ENCODE results near the gene NUDT19.
A peak's percentile ranks its signal among the peaks of the same experiment; 100 is the strongest.
"Not testable (repeated sequence)": the region's sequence is repeated elsewhere in the genome, so short reads cannot be mapped to it uniquely, and the experiment has no call there.

NUDT19 gene

GRCh38 chr19:32675720-32676185, 15.9 kb upstream of the NUDT19 start, which contains the start of gene RGS9BP:
TSS of gene RGS9BP (plus strand) at chr19:32675848. CDS start at chr19:32676264, 416 bp downstream.
- peak; percentile 88 for DNase-seq

- DNase-seq: peak; percentile 75
Observed at GRCh38 chr19:32676186-32676894, 15.3 kb upstream of the NUDT19 start.

- no peak for DNase-seq
Observed at GRCh38 chr19:32676895-32677359, 14.7 kb upstream of the NUDT19 start.

DNA sequence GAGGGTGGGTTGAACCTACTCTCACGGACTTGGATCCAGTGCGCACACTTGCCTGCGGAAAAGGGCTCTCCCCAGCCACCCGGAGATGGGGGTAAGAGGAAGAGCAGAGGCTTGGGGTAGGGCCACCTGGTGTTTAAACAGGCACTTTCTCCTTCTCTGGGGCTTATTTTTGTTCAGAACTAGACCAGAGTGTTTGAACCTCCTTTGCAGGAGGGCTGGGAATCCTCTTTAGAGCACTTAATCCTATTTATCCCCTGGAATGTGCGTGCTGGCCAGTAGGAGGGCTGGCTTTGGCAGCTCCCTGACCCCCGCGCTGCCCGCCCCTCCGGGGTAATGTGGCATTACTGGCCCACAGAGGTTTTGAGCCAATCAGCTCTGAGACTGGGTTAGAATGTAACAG, 14.0 kb upstream of the NUDT19 start:
- DNase-seq: no peak

- no peak for DNase-seq
Observed at GRCh38 chr19:32680986-32681385, 10.6 kb upstream of the NUDT19 start.

GRCh38 chr19:32682317-32682716, 9.3 kb upstream of the NUDT19 start:
- no peak for DNase-seq

DNA sequence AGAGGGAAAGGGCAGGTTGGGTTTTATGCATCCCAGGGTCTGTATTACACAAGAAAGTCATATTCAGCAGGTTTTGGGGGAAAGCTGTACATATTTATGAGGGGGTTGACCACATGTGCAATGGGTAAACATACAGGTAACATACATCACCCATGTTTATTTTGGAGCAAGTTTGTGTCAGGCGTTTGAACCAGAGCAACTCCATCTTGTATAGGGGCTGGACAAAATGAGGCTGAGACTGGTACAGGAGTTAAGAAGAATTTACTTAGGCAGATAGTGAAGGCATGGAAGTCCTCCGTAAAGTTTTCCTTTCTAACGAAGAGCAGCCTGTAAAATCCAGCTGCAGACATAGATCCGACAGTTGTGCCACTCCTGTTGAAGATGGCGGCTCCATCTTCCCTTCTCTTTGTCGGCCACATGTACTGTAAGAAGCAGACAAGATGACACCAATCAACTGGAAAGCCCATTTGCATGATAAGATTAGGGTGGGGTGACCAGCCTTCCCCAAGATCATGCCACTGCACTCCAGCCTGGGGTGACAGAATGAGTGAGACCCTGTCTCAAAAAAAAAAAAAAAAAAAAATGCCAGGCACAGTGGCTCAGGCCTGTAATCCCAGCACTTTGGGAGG, 4.7 kb upstream of the NUDT19 start:
- no peak for DNase-seq

GRCh38 chr19:32687681-32688080, 3.9 kb upstream of the NUDT19 start:
- no peak for DNase-seq

DNA sequence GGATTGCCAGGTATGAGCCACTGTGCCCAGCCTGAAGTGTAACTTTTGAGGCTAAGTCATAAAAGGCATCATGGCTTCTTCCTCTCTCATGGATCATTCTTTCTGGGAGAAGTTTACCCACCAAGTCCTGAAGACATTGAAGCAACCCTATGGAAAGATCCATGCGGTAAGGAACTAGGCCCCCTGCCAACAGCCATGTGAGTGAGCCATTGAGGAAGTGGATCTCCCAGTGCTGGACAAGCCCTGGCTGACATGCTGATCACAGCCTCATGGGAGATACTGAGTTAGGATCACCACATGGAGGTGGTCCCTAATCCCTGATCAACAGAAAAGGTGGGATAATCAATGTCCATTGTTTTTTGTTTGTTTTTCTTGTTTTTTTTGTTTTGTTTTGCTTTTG, 3.3 kb upstream of the NUDT19 start:
- DNase-seq: no peak

DNA sequence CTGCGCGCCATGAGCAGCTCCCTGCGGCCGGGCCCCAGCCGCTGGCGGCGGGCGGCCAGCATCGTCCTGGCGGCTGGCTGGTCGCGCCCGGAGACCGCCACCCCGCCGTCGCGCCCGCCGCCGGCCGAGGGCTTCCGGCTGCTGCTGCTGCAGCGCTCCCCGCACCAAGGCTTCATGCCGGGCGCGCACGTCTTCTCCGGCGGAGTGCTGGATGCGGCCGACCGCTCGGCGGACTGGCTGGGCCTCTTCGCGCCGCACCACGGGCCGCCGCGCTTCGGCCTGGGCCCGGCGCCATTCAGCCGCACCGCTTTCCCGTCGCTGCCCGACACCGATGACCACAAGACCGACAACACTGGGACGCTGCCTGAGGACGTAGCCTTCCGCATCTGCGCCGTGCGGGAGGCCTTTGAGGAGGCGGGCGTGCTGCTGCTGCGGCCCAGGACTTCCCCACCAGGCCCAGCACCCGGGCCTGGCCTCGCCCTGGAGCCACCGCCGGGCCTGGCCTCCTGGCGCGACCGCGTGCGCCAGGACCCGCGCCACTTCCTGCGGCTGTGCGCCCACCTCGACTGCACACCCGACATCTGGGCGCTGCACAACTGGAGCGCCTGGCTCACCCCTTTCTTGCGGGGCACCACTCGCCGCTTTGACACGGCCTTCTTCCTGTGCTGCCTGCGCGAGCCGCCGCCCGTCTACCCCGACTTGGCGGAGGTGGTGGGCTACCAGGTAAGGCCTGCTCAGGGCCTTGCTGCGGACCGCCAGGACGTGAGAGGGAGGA, 518 bp downstream of the NUDT19 start:
- peak; percentile 77 for DNase-seq

DNA sequence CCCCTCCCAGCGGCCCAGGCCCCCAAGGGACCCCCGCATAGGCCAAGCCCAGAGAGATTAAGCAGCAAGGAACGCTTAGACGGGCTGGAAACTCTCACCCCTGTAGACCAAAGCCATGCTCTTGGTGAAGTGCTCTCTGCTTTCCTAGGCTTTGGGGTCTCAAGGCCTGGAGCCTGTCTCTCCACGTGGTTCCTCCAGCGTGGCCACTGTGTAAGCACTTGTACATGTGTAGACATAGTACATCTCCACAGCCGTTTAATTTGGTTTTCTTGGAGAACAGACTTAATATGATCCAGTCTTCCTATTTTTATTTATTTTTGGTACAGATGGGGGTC, 1.1 kb downstream of the NUDT19 start:
- DNase-seq: peak; percentile 39

GRCh38 chr19:32693151-32694108, 1.8 kb downstream of the NUDT19 start:
- DNase-seq: peak; percentile 43

GRCh38 chr19:32694316-32694715, 2.7 kb downstream of the NUDT19 start:
- DNase-seq: peak; percentile 41

DNA sequence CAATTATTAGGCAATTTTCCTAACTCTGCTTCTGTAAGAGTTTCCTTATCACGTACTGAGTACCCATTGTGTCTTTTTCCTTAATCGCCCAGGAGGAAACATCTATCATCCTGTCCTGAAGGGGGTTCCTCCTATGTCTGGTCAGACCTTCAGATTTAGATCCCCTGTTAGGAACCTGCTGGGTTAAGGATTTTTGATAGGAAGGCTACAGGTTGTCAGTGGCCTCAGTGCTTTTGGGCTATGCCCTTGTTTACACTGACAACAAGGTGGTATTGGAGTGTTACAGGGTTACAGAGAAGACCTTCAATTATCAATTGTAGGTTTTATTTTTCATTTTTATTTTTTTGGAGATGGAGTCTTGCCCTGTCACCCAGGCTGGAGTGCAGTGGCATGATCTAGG, 3.2 kb downstream of the NUDT19 start:
- not testable (repeated sequence) for DNase-seq

DNA sequence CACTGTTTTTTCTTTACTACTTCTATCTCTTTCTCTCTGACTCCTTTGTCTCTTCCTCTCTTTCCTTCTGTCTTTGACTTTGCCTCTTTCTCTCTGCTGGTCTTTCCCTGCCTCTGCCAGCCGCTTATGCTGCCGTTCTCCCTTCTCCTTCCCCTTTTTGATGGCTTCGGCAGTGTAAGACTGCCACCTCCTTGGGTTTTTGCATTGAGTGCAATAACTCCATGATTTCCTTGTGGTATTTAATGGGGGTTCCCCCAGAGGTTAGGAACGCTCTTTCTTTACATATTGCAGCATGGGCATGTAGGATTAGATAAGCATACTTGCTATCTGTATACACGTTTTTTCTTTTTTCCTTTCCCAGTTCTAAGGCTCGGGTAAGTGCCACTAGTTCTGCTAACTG, 3.9 kb downstream of the NUDT19 start:
- not testable (repeated sequence) for DNase-seq

GRCh38 chr19:32696771-32697170, 5.2 kb downstream of the NUDT19 start:
- DNase-seq: not testable (repeated sequence)

- DNase-seq: not testable (repeated sequence)
Observed at GRCh38 chr19:32700129-32700528, 8.5 kb downstream of the NUDT19 start.

GRCh38 chr19:32702010-32702409, 10.4 kb downstream of the NUDT19 start:
- DNase-seq: no peak

GRCh38 chr19:32704006-32704405, 12.4 kb downstream of the NUDT19 start:
- DNase-seq: not testable (repeated sequence)

- DNase-seq: peak; percentile 53
Observed at GRCh38 chr19:32708457-32708856, 16.8 kb downstream of the NUDT19 start.

DNA sequence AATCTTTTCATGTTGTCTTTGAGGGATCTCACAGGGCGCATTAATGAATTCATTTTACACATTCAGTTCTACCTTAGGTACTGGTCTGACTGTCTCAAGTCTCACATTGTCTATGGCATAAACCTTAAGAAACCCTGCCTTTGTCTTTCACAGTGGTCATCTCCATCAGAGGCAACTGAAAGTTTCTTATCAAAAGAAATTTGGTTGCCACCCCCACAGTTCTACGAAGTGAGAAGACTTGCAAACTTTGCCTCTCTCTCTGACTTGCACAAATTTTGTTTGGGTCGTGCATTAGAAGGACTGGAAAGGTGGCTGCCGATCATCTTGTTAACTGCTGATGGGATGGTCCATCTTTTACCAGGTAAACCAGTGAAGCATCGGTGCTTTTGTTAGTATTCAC, 17.4 kb downstream of the NUDT19 start:
- no peak for DNase-seq

DNA sequence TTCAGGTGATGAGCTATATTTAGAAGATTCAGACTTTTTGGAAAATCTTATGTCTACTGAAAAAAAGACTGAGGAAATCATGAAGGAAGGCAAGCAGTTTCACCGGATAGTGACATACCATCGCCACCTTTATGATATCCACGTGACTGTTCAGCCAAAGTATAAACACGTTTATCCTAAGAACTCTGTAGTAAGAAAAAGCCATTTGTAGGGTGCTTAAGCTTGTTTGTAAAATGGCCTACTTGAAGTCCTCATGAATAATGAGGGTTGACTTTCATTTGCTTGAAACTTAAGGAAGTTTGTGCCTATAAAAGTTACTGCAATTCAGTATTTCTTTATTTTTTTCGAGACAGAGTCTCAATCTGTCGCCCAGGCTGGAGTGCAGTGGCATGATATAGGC, 20.1 kb downstream of the NUDT19 start:
- DNase-seq: no peak

Measured in DMS53 (cell line).